PFSK-1 (cell line): ENCODE data around the gene CIB1.

Source experiments
- FOXP2 ChIP-seq: optimal IDR thresholded peaks from 2 replicates; pipeline ENCODE3; 2011; ENCODE audit warnings: borderline replicate concordance, control low read depth, inconsistent platforms; ENCODE audit not compliant: insufficient read depth; ENCODE audit errors: extremely low read length, extremely low read depth
- POLR2AphosphoS5 ChIP-seq: IDR thresholded peaks from 2 replicates; pipeline ENCODE4 v1.6.1; 2012; ENCODE audit warnings: low read depth, mild to moderate bottlenecking, control low read depth, low read length, moderate library complexity
- REST ChIP-seq, 2 experiments: IDR thresholded peaks; 2 replicates each; pipeline versions ENCODE4 v1.6.1 to v1.8.0; 2011 to 2012; ENCODE audit warnings: low read depth in 2 of 2, low read length in 2 of 2, control low read depth in 1 of 2, inconsistent platforms in 1 of 2, mild to moderate bottlenecking in 1 of 2, moderate library complexity in 1 of 2; ENCODE audit not compliant: insufficient read depth in 1 of 2
- SIN3A ChIP-seq: IDR thresholded peaks from 2 replicates; pipeline ENCODE4 v1.6.1; 2012; ENCODE audit warnings: mild to moderate bottlenecking, low read length, moderate library complexity, borderline replicate concordance; ENCODE audit not compliant: insufficient read depth
- TAF1 ChIP-seq: IDR thresholded peaks from 2 replicates; pipeline ENCODE4 v1.6.1; 2012; ENCODE audit warnings: low read length, control low read depth, borderline replicate concordance; ENCODE audit not compliant: insufficient read depth

CIB1 gene

GRCh38 chr15:90266485-90266884 lies 32.7 kb upstream of the CIB1 start:
- TF ChIP-seq FOXP2 (no peak), SIN3A (no peak), TAF1 (0 out of 2 replicates have a peak, but pooled peaks have one; percentile 55)

GRCh38 chr15:90266061-90266431 lies 32.3 kb upstream of the CIB1 start:
- no peak for TF ChIP-seq TAF1
- no peak for TF ChIP-seq FOXP2
- TF ChIP-seq SIN3A = no peak
- TF ChIP-seq REST (IDR thresholded peaks at IDR 0.05; ENCODE audit: insufficient read depth in 1 of 2, low read depth in 2 of 2, low read length in 2 of 2) = no peak
- no peak for TF ChIP-seq POLR2AphosphoS5

- TF ChIP-seq TAF1 (peak; percentile 97), REST (IDR thresholded peaks at IDR 0.05; ENCODE audit: insufficient read depth in 1 of 2, low read depth in 2 of 2, low read length in 2 of 2) (peak; percentile 16 to 53; a peak in 2 of 4 replicates), POLR2AphosphoS5 (peak; percentile 96), SIN3A (0 out of 2 replicates have a peak, but pooled peaks have one; percentile 63), FOXP2 (no peak)
These were observed 31.7 kb upstream of the CIB1 start, which contains the start of gene NGRN for GRCh38 chr15:90265271-90266060. Gene NGRN (plus strand): TSS chr15:90265672. CDS start chr15:90265713, 41 bp downstream.

- TF ChIP-seq REST (IDR thresholded peaks at IDR 0.05; ENCODE audit: insufficient read depth in 1 of 2, low read depth in 2 of 2, low read length in 2 of 2) (no peak), SIN3A (no peak)
These were observed 30.9 kb upstream of the CIB1 start for GRCh38 chr15:90264671-90265070.

GRCh38 chr15:90262426-90262825 lies 28.7 kb upstream of the CIB1 start:
- TF ChIP-seq TAF1 = no peak

GRCh38 chr15:90261811-90262210 lies 28.1 kb upstream of the CIB1 start:
- TF ChIP-seq TAF1 = no peak
- TF ChIP-seq POLR2AphosphoS5 = no peak
- TF ChIP-seq FOXP2 = no peak
- TF ChIP-seq REST (IDR thresholded peaks at IDR 0.05; ENCODE audit: insufficient read depth in 1 of 2, low read depth in 2 of 2, low read length in 2 of 2) = no peak
- TF ChIP-seq SIN3A = no peak
